ENCODE measurements around the gene UTY.

UTY gene

DNA sequence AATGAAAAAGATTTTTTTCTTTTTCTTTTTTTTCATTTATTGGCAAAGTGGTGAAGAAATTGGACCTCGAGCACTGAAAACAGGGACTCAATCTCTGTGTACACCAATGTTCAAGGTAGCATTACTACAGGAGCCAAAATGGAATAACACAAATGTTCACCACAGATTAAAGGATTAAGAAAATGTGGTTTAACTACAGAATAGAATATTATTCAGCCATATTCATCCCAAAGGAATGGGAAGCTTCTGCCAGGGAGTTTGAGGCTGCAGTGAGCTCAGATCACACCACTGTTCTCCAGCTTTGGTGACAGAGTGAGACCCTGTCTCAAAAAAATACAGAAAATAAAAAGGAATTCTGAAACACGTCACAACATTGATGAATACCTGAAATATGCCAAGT, 81.0 kb downstream of the UTY start:
- no peak for DNase-seq

DNA sequence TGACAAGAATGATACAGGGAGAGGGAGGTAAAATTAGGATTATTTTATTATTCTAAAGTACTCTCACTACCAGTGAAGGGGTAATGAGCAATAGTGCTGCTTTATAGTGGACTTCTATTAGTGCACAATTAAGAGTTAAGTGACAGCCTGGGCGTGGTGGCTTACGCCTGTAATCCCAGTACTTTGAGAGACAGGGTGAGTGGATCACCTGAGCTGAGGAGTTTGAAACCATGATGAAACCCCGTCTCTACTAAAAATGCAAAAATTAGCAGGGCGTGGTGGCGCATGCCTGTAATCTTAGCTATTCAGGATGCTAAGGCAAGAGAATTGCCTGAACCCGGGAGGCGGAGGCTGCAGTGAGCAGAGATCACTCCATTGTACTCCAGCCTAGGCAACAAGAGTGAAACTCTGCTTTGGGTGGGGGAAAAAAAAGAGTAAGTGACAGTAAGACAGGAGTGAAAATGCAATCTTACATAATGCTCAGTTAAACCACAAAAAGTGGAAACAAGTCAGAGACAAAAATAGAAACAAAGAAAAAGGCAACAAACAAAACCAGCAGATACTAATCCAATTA, 98.6 kb downstream of the UTY start:
- no peak for DNase-seq

DNA sequence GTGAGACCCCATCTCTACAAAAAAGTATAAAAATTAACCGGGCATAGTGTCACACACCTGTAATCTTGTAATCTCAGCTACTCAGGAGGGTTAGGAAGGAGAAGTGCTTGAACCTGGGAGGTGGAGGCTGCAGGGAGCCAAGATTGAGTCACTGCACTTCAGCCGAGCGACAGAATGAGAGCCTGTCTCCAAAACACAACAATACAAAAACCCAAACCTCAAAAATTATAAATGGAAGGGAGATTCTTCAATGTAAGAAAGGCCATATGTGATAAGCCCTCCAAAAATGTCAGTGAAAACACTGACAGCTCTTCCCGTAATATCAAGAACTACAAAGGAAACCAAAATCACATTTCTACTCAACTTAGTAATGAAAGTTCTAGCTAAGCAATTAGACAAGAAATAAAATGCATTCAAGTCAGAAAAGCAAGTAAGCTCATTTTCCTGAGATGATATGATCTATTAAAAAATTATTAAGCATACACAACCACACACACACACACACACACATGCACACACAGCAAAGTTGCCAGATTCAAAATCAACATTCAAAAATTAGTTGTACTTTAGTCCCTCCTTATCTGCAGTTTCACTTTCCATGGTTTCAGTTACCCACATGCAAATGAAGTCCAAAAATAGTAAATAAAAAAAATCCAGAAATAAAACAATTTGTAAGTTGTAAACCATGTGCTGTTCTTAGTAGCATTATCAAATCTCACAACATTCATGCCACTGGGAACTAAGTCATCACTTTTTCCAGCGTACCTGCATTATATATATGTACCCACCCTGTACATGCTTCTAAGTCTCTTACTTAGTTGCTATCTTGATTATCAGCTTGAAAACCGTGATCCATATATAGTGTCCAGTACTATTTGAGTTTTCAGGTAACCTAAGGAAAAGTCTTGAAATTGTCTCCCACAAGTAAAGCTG, 108.7 kb downstream of the UTY start:
- DNase-seq: no peak

DNA sequence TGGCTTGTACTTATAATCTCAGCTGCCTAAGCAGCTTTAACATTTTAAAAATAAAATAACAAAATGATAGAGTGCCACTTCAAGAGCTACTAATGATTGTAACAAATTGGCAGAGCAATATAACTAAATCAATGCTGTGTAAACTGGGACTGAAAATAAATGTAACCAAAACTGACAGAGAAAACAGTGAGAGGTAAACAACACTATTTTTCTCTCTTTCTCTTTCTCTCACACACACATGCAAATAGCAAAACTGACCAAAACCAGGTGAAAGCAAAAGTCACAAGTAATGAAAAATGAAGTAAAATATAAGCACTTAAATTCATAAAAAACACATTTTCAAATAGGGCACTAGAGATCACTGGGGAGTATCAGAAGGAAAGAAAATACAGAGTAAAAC, 109.6 kb downstream of the UTY start:
- no peak for DNase-seq

DNA sequence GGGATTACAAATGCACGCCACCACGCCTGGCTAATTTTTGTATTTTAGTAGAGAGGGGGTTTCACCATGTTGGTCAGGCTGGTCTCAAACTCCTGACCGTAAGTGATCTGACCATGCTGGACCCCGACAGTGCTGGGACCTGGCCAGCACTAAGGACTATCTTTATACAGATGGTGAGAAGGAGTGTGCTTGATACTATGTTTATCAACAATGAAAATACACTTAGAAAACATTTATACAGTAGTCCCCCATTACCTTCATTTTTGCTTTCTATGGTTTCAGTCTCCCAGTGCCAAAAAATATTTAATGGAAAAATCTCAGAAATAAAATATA, 111.4 kb downstream of the UTY start:
- no peak for DNase-seq

DNA sequence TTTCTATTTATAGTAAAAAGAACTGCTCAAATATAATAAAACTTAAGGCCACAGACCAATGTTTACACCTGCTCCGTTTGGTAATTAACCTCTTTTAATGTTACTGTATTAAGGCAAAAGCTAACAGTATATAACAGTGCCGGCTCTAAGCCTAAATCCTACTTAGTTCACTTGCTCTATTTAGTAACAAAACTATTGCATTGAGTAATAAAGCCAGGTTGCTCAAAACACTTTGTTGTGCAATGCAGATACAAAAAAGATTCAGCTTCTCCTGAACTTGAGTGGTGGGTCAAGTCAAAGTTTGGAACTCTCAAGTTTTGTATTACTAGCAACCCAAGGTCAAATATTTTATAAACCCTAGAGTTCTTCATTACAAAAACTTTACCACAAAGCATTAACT, 116.2 kb downstream of the UTY start:
- no peak for DNase-seq

DNA sequence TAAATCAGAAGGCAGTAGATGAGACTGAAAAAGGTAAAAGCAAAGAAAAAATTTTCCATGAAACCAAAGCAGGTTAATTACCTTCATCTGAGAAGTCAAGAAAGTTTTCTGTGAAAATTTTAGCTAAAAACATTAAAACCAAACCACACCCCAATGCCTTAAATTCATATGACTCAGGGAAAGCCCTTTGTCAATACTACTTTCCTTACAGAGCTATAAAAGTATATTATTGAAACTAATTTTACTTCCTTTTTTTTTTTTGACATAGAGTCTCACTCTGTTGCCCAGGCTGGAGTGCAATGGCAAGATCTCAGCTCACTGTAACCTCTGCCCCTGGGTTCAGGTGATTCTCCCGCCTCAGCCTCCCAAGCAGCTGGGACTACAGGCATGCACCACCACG, 117.2 kb downstream of the UTY start:
- no peak for DNase-seq

DNA sequence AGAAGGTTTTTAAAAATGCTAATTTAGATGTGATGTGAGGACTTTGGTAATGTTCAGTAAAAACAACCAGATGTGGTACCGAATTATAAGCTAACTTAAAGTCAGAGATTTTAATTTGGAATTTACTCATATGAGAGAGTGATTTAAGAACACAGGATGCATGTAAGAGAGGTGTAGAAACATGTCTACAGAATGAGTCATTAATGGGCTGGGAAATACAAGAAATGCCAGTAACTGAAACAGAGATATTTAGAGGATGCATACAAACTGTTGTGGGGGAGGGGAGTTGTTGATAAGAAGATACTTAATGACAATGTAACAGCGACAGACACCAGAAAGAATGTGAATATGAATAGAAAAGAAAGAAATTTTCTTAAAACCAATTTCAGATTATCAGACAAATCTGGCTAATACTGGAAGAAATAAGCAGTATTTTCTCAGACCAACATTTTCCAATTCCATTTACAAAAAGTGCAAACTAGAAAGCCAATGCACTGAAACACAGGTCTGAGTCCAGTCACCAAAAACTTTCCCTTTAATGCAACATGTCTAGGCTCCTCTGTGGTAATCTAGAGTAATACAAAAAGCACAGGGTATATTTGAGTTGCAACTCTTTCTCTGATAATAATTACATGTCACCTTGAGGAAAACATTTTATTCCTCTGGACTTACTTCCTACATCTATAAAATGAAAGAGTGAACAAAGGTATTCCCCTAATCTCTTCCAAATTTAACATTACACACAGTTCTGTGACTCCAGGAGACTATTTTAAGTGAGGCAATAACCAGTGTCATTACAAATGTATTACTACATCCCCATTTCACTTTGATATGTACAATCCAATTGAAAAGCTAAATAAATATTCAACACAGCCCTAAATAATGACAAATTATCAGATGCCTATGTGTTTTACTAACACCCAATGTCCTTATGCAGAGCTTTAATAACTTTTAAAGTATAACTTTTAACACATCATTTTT, 117.9 kb downstream of the UTY start:
- no peak for DNase-seq

DNA sequence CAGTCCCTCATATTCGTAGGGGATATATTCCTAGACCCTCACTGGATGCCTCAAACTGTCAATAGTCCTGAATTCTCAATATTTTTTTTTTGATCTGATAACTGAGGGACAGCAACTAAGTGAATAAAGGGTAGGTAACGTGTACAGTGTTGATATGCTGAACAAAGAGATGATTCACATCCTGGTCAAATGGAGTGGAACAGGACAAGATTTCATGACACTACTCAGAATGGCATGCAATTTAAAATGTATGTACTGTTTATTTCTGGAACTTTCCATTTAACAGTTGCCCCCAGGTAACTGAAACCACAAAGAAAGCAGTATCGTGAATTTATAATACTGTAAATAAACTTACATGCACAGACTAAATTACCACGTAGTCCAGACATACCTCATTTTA, 128.4 kb downstream of the UTY start:
- DNase-seq: no peak

DNA sequence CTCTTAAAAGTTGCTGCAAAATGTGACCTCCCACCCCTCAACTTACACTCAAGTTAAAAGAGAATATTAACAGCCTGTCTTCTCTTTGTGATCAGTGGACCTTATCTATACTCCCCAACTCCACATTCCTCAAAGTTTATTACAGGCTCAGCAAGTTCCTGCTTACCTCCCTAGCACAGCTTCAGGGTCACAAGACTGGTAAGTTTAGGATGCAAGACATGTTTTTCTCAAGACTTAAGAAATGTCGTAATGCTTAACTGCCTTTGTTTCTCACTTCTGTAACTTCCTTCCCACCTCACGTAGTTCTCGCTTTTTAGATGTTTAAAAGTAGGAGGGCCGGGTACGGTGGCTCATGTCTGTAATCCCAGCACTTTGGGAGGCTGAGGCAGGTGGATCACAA, 132.7 kb downstream of the UTY start:
- DNase-seq: no peak

DNA sequence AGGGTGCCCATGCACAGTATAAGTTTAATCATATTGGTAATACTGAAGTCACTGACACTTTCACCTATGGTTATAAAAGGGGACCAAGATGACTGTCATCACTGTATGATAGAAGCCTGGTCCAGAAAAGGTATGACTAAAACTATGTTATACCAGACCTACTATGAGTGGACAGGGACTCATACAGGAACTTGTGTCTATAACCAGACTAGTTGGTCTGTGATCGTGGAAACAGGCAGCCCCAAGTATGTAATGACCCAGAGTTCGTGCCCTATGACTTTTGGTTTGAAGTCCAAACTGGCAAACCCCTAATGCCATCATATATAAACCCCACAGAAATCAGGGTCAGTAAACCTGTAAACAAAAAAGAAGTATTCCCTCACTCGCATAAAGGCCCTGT, 134.3 kb downstream of the UTY start:
- no peak for DNase-seq

DNA sequence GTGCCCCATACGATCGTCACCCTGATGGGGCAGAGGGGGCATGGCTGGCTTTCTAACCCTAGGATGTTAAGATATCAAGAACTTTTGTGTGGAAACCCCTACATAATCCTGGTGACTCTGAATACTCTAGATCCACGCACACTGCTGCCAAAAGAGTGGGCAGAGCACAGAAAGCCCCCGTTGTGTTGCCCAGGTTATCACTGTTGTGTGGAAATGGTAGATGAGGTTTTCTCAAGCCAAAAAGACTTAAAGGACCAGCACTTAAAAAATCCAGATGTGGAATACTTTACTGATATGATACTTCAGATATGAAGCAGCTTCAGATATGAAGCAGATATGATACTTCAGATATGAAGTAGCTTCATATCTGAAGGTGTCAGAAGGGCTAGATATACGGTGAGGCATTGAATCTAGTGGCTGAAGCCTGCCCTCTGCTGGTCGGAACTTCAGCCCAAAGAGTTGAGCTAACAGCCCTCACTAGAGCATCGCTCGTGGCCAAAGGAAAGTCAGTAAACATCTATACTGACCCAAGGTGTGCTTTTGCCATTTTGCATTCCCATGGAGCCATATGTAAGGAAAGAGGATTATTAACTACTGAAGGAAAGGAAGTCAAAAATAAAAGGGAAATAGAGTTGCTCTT, 136.4 kb downstream of the UTY start:
- no peak for DNase-seq

DNA sequence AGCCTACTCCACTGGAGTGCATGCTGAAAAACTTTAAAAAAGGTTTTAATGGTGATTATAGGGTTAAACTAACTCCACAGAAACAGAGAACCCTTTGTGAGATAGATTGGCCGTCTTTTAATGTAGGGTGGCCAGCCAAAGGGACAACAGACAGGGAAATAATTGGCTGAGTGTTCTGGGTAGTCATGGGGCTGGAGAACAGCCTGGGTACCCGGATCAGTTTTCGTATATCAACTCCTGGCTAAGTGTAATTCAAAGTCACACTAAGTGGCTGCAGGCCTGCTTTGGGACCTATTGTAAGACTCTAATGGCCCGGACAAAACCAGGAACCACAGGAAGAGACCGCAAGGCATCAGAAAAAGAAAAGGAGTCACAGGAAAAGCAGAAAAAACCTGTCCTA, 139.9 kb downstream of the UTY start:
- no peak for DNase-seq

DNA sequence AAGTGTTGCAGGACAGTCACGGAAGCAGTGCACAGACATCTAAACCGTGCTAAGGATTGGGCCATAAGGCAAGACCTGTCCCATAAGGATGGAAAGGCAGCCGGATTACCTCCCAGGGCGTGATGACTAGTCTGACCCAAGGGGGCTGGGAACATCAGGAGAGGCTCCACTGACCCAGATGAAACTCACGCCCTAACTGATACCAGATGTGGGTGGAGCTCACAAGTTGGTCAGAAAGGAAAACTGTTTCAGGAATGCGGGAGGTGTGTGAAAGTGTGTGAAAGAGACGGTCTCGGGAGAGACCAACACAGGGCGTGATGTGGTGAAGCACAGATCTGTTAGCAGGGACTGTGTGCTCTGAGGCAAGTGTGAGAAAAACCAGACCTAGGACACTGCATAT, 140.5 kb downstream of the UTY start:
- DNase-seq: no peak

DNA sequence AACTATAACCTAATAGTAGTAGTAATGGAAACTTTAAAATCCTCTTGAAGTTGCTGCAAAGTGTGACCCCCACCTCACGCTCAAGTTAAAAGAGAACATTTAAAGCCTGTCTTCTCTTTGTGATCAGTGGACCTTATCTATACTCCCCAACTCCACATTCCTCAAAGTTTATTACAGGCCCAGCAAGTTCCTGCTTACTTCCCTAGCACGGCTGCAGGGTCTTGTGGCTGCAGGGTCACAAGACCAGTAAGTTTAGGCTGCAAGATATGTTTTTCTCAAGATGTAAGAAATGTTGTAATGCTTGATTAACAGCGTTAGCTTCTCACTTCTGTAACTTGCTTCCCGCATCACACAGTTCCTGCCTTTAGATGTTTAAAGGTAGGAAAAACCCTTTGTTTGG, 141.1 kb downstream of the UTY start:
- DNase-seq: no peak

DNA sequence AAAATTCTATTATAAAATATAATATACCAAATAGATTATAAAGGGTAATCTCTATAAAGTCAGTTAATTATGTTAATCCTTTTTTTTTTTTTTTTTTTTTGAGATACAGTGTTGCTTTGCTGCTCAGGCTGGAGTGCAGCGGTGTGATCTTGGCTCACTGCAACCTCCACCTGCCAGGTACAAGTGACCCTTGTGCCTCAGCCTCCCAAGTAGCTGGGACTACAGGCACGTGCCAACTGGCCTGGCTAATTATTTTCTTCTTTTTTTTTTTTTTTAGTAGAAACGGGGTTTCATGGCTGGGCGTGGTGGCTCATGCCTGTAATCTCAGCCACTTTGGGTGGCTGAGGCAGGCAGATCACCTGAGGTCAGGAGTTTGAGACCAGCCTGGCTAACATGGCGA, 141.9 kb downstream of the UTY start:
- no peak for DNase-seq

DNA sequence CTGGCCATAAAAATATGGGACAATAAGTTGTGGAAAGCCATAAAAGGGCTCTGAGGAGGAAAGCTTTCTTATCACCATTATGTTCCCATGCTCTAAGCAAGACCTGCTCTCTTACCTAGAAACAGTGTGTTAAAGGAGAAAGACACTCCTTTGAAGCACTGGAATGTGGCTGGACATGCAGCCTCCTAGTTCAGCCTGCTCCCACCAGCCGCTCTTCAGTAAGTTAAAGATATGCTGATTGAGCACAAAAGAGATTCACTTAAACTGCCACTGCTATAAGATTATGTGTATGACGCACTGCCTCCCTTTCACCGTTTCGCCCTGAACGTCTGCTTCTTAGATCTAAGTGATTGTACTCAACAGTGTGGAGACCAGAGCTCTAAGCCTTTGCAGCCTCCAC, 146.0 kb downstream of the UTY start:
- DNase-seq: no peak

DNA sequence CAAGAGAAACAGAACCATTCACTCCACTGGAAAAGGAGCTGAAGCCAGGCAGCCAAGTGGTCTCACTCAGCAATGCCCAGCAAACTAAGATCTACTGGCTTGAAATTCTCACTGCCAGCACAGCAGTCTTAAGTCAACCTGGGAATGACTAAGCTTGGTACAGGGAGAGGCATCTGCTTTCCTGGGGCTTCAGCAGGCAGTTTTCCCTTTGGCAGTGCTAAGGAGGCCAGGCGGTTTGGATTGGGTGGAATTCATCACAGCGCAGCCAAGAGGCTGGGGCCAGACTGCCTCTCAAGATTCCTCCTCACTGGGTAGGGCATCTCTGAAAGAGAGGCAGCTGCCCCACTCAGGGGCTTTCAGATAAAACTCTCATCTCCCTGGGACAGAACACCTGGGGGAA, 149.2 kb downstream of the UTY start:
- DNase-seq: no peak

DNA sequence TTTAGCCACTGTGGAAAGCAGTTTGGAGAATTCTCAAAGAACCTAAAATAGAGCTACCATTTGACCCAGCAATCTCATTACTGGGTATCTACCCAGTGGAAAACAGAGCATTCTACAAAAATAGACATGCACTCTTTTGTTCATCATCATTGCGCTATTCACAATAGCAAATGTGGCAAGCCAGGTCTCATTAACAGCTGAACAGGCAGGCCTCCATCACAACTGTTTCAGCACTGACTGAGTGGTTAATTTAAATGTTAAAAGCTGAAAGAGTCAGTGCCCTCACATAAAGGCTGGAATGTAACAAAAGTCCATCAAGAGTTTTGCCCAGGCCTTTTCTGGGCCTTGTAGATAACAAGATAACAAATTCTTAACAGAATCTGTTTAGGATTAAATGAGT, 166.9 kb downstream of the UTY start:
- DNase-seq: no peak

DNA sequence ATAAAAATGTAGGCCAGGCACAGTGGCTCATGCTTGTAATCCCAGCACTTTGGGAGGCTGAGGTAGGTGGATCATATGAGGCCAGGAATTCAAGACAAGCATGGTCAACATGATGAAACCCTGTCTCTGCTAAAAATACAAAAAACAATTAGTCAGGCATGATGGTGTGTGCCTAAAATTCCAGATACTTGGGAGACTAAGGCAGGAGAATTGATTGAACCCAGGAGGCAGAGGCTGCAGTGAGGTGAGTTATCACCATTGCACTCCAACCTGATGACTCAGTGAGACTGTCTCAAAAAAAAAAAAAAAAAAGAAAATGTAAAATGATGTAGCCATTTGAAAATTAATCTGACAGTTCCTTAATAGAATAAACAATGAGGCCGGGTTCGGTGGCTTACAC, 171.9 kb downstream of the UTY start:
- DNase-seq: no peak

DNA sequence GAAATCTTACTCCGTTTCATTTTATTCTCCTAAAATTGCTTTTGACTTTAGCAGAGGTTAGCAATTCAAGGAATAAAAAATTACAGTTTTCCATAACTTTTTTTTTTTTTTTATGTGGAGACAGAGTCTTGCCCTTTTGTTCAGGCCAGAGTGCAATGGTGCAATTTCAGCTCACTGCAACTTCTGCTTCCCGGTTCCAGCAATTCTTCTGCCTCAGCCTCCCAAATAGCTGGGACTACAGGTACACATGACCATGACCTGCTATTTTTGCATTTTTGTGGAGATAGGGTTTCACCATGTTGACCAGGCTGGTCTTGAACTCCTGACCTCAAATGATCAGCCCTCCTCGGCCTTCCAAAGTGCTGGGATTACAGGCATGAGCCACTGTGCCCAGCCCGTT, 179.0 kb downstream of the UTY start:
- DNase-seq: no peak

DNA sequence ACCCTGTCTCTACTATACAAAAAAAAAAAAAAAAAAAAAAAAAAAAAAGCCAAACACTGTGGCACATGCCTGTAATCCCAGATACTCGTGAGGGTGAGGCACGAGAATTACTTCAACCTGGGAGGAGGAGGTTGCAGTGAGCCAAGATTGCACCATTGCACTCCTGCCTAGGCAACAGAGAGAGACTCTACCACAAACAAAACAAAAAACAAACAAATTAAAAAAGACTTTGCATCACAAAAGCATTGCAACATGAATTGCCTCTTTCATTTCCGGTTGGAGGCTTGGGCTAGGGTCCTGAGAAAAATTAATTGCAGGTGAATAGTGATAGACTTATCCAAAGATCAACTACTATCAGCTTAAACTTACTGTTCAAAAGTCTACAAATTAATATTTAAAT, 180.4 kb downstream of the UTY start:
- no peak for DNase-seq

DNA sequence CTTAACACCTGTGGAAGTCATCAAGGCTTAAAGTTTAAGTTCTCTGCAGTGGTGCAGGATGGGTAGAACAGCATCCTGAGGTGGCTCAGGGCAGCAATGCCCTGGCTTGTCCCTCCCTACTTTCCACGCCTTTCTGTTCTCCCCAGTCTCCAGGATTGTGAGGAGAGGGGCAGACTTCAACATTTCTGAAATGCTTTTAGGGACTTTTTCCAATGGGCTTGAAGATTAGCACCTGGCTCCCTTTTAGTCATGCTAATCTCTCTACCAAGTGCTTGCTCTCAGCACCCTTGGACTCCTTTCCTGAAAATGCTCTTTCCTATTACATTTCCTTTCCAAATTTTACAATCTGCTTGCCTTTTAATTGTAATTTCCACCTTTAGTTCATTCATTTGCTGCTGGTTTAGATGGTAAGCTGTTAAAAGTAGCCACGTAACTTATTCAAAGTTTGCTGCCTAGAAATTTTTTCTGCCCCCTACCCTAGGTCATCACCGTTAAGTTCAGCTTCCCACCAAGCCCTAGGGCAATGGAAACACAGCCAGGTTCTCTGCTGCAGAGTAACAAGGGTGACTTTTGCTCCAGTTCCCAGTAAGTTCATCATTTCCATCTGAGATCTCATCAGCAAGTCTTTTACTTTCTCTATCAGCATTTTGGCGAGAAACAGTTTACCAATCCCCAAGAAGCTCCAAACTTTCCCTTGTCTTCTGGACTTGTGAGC, 183.5 kb downstream of the UTY start:
- no peak for DNase-seq

Data from midbrain (tissue), 1 donor.